GM23338 (cell line): ENCODE results near the gene ADRA2A.

Experiments used
- CTCF ChIP-seq, 2 experiments: fragments of 200-600 bp in 1 of 2; sonication (generic) in 1 of 2; conservative IDR thresholded peaks; 2 replicates each; pipeline versions ENCODE4 v1.5.1 to v1.6.1; 2016 to 2017; ENCODE audit warnings: antibody characterized with exemption in 2 of 2, low read depth in 2 of 2, mild to moderate bottlenecking in 2 of 2, moderate library complexity in 1 of 2
- EZH2phosphoT487 ChIP-seq: fragments of 200-600 bp; sonication (generic); IDR thresholded peaks from one replicate; pipeline ENCODE4 v1.8.1; 2018; ENCODE audit warnings: antibody characterized with exemption; ENCODE audit not compliant: unreplicated experiment
- ZNF331 ChIP-seq: fragments of 250-450 bp; sonication (Bioruptor Pico); IDR thresholded peaks from 2 replicates; pipeline ENCODE4 v1.5.0; 2020; ENCODE audit warnings: low read depth, mild to moderate bottlenecking, moderate library complexity

- no peak for TF ChIP-seq CTCF (conservative IDR thresholded peaks at IDR 0.05; ENCODE audit: low read depth in 2 of 2)
- no peak for TF ChIP-seq ZNF331 (CRISPR knock-in tag)
- no peak for TF ChIP-seq EZH2phosphoT487
These were observed 5.5 kb downstream of the ADRA2A start for GRCh38 chr10:111082102-111082975.
